ENCODE results near the gene HDGFL2.

DNA sequence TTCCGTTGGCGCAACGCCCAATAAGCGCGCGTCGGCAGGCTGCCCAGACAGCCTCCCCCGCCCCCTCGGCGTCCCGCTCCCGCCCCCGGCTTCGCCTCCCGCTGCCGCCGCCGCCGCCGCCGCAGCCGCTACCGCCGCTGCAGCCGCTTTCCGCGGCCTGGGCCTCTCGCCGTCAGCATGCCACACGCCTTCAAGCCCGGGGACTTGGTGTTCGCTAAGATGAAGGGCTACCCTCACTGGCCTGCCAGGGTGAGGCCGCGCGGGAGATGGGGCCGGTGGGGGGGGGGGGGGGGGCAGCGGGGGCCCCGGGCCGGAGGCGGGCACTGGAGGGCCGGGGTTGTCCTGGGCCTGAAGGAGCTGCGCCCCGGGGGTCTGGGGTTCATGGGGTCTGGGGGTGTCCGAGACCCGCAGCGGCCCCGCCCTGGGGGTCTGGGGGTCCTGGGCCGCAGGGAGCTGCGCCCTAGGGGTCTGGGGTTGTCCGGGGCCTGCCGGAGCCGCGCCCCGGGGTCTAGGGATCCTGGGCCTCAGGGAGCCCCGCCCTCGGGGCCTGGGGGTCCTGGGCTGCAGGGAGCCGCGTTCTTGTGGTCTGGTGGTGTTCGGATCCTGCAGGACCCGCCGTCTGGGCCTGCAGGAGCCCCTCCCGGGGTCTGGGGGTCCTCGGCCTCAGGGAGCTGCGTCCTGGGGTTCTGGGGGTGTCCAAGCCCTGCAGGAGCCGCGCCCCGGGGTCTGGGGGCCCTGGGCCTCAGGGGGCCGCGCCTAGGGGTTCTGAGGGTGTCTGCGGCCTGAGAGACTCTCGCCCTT, at the start of gene HDGFL2:
- TF ChIP-seq, protein P1, sequence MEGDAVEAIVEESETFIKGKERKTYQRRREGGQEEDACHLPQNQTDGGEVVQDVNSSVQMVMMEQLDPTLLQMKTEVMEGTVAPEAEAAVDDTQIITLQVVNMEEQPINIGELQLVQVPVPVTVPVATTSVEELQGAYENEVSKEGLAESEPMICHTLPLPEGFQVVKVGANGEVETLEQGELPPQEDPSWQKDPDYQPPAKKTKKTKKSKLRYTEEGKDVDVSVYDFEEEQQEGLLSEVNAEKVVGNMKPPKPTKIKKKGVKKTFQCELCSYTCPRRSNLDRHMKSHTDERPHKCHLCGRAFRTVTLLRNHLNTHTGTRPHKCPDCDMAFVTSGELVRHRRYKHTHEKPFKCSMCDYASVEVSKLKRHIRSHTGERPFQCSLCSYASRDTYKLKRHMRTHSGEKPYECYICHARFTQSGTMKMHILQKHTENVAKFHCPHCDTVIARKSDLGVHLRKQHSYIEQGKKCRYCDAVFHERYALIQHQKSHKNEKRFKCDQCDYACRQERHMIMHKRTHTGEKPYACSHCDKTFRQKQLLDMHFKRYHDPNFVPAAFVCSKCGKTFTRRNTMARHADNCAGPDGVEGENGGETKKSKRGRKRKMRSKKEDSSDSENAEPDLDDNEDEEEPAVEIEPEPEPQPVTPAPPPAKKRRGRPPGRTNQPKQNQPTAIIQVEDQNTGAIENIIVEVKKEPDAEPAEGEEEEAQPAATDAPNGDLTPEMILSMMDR (IDR thresholded peaks at IDR 0.05 in 8 of 11, conservative IDR thresholded peaks at IDR 0.05 in 3 of 11) = no peak
- TF ChIP-seq POLR2A (IDR thresholded peaks at IDR 0.05) = no peak

Data from spleen (tissue), 7 donors.